SW 1271 (cell line): ENCODE data around the gene EPB41L3.

Experiments
- DNase-seq, 2 experiments: peaks; one replicate each; lab custom pipeline; 2025; lab: John Stamatoyannopoulos, UW

The EPB41L3 gene

GRCh38 chr18:5414546-5414945 is 129.3 kb downstream of the EPB41L3 start:
- DNase-seq, result no peak

- DNase-seq, result no peak
Observed at GRCh38 chr18:5413447-5413846, 130.3 kb downstream of the EPB41L3 start.

- no peak for DNase-seq
Observed at GRCh38 chr18:5410582-5410981, 133.2 kb downstream of the EPB41L3 start.

- DNase-seq, result no peak
Observed at GRCh38 chr18:5398269-5398668, 145.5 kb downstream of the EPB41L3 start.

GRCh38 chr18:5397102-5397501 is 146.7 kb downstream of the EPB41L3 start:
- no peak for DNase-seq

DNA sequence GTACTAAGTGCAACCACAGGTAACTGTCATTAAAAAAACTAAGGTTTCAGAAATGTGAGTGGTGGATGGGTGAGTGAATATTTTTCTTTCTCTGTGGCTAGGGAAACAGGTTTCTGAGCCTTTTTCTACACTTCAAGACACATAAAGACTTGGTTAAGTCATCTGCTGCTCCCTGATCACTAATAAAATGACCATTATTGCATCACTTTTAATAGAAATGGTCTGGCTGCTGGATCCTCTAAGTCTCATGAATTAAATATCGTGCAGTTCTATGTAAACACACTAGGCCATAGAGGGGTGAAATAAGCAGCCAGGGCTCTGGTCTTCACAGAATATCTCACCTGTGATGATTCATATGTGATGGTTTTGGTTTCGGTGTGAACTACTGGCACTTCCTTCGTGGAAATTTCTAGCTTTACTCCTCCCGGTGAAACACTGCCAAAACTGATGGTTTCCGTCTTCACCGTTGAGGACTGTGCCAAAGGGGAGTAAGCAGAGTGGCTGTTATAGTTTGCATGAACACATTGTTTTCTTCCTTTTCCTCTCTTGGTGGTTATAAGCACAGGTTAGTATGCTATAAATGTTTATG is 147.8 kb downstream of the EPB41L3 start:
- DNase-seq, result no peak

DNA sequence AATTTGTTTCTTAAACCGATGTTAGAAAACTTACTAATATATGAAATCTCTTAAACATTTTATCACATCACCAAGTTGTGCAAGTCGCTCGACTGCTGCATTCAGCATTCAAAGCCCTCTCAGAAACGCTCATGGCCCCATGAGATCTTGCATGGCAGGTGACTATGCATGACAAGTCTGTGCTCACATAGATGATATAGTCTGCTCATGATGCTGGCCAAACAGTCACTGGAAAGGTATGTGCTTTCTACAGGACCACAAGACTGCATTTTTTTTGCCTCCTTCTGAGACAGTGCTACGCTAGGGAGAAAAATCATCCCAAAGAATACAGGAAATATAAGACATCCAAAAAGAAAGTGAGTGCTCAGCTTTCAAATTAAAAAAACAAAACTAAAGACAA is 150.0 kb downstream of the EPB41L3 start:
- no peak for DNase-seq

- no peak for DNase-seq
Observed at GRCh38 chr18:5391409-5391808, 152.4 kb downstream of the EPB41L3 start.

DNA sequence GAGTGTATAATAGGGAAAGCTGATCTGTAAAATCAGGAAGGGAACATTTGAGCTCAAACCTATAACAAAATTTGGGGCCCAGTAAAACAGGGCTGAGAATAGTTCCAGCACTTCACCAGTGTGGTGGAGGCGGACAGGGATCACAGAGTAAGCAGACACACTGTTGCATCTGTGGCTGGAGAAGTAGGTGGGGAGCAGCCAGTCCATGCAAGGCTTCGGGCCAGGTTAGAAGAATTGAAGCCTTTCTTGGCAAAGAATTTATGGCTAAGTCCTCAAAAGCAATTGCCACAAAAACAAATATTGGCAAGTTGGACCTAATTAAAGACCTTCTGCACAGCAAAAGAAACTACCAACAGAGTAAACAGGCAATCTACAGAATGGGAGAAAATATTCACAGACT is 154.4 kb downstream of the EPB41L3 start:
- DNase-seq, result no peak

DNA sequence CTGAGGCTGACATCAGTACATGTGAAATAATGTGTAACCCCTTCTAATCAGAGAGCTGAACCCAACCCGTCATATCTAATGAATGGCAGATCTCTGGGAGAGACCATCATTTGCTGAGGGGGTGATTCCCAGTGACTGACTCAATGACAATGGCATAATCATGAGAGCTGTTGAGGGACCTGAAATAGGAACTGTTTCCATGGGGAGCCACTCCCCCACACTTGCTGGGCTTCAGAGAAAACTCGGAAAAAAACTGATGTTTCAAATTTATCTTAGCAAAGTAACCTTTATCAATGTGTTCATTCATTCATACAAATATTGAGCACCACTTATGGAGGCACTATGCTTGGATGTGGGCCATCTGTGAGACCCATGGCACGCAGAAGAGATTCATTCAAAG is 154.9 kb downstream of the EPB41L3 start:
- no peak for DNase-seq

GRCh38 chr18:5380586-5380985 is 163.2 kb downstream of the EPB41L3 start:
- no peak for DNase-seq

DNA sequence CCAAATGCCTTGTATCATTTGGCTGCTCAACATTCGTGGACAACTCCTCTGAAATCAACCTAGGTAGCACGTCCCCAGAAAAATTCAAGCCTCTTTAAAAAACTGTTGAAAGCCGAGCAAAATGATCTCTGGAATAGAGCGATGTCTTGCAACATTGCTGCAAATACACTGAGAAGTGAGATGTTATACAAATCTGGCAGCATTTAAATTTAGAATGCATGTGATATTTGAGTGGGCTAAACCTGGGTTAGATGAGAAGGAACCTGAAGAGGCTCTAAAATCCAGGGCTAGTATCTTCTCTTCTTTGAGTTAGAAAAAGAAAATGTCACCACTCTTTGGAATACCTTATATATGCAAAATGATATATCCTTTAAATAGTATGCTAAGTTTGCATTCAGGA is 166.8 kb downstream of the EPB41L3 start:
- no peak for DNase-seq

DNA sequence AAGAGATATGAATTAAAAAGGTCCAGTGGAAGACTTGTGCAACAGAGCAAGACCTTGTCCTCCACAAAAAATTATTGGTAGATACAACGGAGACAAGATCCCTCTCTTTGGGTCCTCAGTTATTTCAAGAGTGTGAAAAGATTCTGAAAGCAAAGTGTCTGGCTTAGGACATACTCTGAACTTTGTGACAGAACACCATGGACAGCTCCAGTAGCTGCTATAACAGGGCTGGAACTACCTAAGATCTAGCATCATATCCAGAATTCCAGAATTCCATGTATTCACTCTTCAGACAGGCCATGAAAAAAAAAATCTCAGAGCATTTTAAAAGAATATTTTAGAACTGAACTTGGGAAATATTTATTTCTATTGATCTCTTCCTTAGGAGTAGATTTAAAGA is 173.5 kb downstream of the EPB41L3 start:
- DNase-seq, result no peak

GRCh38 chr18:5369513-5369912 is 174.3 kb downstream of the EPB41L3 start:
- DNase-seq, result no peak

DNA sequence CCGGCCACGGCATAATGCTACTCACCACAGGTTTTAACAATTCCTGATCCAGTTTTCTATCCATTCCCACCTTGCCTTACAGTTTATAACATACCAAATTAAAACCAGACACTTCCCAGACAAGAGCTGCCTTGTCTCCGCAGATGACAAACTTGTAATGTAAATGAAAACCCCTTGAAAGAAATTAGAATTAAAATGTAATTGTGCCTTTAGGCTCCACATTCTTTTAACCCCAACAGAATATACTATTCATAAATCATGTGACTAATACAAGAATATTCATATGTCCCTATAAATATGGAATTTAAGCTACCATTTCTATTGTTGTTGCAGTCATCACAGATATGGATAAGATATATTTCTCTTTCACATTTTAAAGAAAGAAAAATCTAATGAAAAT is 178.4 kb downstream of the EPB41L3 start:
- DNase-seq, result no peak

- DNase-seq, result no peak
Observed at GRCh38 chr18:5350636-5351035, 193.2 kb downstream of the EPB41L3 start.
